Hematopoietic multipotent progenitor cell treated with erythropoietin and hydrocortisone succinate and interleukin-3 and kit ligand, for 8 days (in vitro differentiated cells): ENCODE data around the gene CCNT2.
"Not testable (repeated sequence)": the region's sequence is repeated elsewhere in the genome, so short reads cannot be mapped to it uniquely, and the experiment has no call there.

Source experiments
- DNase-seq: peaks from one replicate; pipeline ENCODE4 v3.0.0-alpha.2; 2015

CCNT2 gene

DNA sequence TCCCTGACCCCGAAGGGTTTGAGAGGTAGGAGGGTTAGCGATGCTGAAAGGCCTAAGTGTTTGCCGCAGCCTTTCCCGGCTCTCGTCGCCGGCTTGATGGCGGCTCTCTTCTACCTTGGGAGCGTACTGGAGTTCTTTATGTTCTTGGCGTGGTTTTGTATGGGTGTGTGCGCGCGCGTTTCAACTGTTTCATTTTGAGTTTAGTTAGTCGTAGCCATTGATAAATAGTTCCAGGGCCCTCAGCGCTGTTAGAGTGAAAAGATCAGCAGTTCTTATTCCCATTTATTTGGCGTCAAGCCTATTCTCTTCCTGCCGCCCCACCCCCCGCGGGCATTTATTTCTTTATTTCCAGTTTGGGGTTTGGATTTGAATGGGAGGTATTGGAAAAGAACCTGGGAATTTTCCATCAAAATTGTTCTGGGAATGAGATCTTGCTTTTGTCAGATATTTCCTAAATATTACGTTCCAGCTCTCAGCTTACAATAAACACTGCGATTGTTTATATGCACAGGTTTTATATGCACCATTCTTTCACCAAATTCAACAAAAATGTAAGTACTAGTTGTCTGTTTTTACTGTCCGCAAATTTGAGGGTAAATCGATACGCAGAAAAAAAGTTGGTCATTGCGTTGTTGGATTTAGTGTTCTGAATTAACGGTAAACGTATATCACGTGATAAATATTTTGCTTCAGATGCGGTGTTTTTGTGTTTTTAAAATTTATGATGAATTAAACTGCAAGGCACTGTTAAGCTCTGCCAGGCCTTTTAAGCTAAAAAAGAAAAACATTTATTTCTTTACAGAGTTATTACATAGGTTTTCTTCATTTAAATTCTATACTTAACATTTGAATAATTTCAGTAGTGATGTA is 954 bp downstream of the CCNT2 start:
- peak; percentile 68 for DNase-seq

DNA sequence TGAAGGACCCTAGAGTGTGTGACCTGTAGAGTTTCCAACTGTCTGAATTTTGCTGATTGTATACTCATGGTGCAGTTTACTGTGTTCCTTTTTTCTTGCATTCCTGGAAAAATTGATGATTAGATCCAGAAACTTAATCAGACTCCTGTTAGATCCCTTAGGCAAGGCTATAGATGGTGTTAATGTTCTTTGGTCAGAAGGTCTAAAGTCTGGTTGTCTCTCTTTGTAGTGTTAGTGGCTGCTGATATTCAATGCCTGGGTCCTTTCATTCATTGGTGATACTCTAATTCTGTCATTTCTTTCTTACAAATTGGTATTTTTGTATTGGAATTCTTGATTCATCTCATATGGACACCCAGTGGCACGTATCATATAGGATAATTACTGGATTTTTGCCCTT is 6.3 kb downstream of the CCNT2 start:
- no peak for DNase-seq

DNA sequence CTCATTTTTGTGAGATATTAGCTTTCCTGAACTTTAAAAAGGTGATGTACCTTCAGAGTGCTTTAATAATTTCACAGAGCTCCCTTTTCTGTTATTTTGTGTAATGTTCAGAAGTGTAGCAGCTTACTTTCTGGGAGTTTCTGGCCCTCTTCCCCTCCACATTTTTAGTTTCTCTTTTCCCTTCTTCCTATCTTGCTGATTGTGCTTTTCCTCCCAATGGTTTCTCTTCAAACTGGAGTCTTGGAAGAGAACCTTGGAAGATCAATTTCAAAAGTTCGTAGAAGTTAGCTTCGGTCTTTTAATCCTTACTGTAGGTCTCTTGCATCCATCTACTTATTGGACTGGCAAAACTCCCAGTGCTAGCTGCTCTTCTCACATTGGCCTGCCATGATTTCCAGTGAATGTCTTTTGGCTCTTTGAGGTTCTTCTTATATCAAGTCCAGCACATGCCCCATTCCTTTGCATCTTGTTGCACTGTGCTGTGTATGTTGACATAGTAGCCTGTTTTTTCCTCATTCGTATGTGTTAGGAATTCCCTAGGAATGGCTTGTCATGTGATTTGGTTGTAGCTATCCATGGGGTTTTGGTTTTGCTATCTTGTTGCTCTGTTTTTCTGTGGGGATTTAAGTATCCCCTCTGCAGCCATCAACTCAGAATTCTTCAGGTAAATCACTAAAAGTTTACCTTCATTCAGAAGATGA is 7.8 kb downstream of the CCNT2 start:
- no peak for DNase-seq

DNA sequence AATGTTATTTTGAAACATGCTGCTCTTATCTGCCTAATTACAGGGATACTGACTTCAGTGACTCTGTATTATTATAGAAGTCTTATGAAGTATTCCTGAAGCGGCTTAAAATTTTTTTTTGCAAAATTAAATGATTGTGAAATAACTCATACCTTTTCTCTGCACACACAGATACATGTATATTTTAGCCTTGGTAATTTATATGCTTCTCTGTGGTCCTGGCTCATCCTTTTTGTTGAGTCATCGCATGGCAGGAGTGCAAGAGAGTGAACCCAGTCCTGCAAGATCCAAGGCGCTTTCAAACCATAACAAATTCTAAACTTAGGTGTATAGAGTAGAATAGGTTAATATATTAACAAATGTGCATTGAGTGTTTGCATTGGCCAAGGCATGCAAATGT is 8.6 kb downstream of the CCNT2 start:
- peak; percentile 20 for DNase-seq

DNA sequence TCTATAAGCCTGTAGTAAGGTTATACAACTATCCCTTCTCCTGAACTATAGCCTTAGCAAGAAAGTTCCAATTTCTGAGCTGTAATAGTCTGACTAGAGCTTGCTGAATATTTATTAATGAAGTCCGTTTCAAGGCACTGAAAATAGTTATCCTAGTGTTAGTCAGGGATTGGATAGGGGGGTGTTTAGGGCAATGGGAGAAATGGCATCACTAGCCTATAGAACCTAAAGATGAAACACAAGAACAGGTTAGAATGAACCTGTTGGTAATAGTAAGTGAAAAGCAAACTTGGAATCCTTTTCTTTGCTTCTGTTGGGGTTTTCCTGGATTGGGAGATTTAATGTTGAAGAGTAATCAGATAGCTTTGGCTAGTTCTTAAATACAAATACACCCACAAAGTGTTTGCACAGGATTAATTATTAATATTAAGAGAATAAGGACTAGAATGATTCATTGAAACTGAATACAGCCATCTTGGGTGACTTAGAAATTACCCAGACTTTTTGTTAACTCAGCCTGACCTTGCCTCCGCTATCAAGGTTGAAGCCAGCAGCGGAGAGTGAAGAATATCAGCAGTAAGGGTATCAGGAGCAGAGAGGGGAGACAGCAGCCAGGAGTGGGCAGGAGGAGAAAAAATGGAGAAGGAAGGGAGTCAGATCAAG is 14.4 kb downstream of the CCNT2 start:
- DNase-seq = no peak

DNA sequence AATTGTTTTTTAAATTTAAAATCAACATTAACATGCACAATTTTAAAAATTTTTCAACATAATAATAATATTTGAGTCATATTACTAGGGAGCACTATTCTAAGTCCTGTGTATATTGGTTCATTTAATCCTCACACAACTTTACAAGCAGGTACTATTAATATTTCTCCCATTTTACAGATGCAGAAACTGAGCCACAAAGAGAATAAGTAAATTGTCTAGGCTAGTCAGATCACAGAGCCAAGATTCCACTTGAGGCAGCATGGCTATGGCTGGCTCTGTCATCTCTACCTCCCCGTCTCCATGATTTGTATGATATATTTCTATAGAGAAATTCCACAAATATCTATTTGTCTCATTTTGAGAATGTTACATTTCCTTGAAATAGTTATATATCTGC is 15.1 kb downstream of the CCNT2 start:
- DNase-seq = no peak

DNA sequence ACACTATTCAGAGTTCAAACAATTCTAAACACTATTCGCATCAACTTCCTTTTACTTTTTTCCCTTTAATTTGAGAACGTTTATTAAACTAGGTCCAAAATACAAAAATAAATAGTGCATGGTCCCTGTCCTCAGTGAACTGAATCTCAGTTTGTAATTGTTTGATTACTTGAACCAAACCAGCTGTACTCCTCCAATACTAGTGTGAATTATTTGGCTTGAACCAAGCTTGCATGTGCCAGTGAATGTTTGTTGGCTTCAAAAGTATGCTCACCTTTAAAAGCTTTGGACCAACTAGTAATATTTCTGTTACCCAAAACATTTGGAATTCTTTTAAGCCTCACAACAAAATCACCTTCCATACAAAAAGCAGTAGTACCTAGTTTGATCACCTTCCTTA is 15.5 kb downstream of the CCNT2 start:
- DNase-seq = no peak

DNA sequence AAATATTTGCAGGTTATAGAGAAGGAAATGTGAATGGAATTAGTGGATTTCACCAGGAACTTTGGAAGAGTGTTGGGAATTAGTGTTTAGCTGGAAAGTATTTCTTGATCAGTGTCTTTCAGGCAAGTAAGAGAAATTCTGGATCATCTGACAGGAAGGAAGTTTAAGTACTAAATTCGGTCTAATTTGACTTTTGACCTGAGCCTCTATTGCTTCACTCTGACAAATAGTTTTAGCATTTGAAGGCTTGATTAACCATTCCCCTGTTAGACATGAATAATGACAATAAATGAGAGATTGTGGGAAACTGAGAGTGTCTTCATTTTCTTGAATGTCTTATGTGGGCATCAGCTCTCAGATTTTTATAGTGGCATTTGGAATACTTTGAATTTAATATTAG is 16.0 kb downstream of the CCNT2 start:
- no peak for DNase-seq

DNA sequence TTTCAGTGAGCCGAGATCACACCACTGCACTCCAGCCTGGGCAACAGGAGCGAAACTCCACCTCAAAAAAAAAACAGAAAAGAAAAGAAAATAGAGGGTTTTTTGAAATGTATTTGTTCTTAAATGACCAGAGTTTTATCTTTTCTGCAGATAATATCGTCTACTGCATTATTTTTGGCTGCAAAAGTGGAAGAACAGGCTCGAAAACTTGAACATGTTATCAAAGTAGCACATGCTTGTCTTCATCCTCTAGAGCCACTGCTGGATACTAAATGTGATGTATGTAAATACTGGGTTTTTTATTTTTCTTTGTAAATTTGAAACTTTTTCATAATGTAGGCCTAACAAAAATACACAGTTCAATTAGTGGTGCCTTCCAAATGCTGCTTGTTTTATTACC is 18.1 kb downstream of the CCNT2 start:
- no peak for DNase-seq

DNA sequence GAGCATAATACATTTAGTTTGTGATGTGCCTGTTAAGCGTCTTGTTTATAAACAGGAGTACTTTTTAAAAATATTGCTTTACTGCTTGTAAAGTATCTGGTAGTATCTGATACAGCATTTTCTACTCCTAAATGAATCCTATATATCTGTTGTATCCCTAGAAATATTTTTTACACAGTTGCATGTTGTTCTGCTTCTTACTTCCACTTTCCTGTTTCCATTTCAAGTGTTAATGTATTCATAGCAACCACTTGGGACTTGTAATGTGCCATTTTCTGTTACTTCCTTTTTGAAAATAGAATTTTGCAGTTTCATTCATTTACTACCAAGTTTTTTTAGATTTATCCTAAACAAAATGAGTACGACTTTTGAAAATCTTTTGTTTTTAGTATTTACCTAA is 24.9 kb downstream of the CCNT2 start:
- DNase-seq = no peak

DNA sequence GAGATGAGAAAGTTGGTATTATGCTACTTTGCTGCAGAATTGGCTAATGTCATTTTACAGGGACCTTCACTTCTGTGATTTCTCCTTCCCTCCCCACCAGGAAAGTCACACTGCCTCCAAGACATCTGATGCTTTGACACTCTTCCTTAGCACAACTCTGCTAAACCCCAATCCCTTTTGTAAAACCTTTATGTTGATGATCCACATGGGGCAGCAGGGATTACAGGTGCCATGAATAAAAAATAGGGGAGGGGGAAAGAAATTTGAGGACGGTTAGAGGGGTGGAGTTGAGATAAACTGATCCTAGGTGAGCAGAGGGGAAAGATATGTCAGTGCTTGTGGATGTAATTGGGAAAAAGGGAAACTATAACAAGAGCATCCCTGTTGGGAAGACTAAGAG is 26.4 kb downstream of the CCNT2 start:
- DNase-seq = no peak

DNA sequence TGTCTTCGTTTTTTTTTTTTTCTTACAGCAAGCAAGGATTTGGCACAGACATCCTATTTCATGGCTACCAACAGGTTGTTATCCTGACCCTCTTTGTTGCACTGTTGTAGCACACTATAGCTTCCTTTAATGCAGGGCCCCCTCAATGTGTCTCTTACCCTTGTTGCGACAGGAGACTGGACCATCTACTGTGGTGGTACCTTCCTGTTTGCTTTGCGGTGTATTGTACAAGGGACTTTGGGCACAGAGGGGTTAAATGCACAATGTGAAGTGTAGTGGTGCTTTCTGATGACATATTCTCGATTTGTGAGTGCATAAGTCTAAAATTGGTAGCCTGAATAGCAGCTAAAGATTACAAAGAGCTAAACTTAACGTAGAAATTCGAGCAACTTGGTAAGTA is 27.5 kb downstream of the CCNT2 start:
- DNase-seq = no peak

DNA sequence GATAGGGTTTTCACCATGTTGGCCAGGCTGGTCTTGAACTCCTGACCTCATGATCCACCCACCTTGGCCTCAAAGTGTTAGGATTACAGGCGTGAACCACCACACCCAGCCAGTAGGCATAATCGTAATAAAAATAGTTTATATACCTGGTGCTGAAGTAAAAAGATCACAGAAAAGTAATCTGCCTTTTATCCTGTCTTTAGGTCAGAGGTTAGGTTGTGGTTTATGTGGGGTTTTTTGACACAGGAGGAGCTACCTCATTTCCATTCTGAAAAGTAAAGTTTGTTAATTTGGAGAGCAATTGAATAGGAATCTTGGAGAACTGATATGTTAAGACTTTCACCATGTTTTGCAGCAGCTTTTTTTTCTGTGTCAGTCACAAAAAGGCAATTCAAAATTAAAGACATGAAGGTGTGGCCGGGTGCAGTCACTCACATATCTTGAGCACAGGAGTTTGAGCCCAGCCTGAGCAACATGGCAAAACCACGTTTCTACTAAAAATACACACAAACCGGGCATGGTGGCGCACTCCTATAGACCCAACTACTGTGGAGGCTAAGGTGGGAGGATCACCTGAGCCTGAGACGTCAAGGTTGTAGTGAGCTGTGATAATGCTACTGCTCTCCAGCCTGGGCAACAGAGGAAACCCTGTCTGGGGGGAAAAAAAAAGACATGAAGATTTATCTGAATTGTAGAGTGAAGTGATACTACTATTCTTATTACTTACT is 31.5 kb downstream of the CCNT2 start:
- no peak for DNase-seq

DNA sequence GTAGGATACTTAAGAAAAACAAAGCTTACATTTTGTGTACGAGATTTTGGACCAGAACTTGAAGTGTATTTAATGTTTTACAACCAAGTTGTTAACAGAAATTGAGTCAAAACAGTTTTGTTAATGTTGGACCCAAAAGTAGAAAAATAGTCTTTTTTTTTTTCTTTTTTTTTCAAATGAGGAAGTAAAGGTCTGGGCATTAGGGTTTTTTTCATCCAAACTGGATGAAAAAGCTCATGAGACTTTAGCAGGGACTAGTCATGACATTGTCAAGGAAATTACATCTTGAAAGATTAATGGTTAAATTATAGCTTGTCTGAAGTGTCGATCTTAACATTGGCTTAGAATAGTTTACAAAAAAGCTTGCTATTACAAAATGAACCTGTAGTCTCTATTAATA is 32.3 kb downstream of the CCNT2 start:
- no peak for DNase-seq

DNA sequence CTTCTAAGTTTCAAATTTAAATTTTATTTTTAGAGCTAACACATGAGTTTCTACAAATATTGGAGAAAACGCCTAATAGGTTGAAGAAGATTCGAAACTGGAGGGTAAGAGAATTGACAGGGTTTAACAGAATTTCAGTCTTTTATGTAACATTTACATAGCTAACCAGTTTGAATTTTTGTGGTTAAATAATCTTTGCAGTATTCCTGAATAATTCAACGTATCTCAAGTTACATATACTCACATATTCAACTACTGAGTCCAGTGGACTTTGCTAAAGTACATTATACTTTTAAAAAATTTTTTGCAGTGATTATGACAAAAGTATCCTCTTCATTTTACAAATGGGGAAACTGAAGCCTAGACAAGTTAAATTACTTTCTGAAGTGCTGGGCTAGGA is 34.0 kb downstream of the CCNT2 start:
- DNase-seq = no peak

DNA sequence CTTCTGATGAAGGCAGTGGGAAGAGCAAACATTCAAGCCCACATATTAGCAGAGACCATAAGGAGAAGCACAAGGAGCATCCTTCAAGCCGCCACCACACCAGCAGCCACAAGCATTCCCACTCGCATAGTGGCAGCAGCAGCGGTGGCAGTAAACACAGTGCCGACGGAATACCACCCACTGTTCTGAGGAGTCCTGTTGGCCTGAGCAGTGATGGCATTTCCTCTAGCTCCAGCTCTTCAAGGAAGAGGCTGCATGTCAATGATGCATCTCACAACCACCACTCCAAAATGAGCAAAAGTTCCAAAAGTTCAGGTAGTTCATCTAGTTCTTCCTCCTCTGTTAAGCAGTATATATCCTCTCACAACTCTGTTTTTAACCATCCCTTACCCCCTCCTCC is 35.4 kb downstream of the CCNT2 start:
- no peak for DNase-seq

DNA sequence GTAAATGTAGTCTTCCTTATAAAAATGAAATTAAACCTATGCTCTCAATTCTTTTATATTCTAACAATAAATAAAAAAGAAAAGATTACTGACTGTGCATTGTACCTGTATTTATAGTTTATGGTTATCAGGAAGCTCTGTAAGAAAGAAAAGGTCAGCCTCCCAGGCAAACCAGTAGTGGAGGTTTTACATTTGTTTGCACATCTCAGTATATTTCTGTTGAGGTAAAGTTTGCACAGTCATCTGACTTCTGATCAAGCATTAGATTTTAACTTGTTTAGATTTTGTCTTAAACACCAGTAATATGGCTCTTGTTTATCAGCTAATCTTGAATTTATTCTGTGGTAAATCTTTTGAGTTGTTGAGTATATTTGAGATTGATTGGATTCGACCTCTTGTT is 37.1 kb downstream of the CCNT2 start:
- no peak for DNase-seq

DNA sequence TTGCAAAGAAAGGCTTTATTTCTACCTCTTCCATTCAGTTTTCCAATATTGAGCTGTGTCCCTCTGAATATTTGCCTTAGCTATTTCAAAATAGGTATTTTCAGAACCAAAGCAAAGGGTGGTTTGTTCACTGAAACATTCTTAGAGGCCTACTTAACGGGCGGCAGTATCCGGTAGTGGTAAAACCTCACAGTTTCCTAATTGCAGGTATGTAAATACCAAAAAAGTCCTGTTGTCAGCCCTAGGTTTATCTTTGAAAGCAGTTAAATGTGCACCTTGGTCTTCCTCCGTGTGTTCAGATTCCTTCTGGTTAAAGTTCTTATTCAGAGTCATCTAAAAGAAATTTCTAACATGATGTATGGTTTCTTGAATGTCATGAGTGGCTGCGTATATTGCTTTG is 38.9 kb downstream of the CCNT2 start:
- no peak for DNase-seq

DNA sequence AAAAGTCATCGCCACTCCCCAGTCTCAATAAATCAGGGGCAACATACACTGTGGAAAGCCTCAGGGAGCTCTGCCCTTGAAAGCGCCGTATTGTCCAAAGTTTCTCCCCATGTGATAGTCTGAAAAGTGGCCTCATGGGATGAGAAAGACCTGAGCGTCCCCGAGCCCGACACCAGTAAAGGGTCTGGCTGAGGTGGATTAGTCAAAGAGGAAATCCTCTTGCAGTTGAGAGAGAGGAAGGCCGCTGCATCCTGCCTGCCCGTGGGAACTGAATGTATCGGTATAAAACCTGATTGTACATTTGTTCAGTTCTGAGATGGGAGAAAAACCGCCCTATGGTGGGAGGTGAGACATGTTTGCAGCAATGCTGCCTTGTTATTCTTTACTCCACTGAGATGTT is 48.5 kb downstream of the CCNT2 start:
- DNase-seq = not testable (repeated sequence)

DNA sequence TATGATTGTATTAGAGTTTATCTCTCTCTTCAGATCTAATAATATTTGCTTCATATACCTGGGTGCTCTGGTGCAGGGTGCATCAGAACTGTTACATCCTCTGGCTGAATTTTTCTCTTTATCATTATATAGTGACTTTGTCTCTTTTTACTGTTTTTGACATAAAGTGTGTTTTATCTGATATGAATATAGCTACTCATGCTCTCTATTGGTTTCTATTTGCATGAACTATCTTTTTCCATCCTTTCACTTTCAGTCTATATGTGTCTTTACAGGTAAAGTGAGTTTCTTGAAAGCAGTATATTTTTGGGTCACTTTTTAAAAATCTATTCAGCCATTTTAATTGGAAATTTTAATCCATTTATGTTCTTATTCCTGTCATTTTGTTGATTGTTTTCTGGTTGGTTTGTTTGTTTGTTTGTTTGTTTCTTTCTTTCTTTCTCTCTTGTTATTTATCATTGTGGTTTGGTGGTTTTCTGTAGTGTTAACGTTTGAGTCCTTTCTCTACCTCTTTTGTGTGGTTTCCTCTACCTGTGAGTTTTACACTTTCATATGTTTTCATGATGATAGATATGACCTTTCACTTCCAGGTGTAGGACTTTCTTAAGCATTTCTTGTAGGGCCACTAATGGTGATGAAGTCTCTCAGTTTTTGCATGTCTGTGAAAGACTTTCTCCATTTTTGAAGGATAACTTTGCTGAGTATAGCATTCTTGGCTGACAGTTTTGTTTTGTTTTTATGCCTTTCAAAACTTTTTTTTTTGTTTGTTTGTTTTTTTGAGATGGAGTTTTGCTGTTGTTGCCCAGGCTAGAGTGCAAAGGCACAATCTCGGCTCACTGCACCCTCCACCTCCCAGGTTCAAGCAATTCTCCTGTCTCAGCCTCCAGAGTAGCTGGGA is 54.9 kb downstream of the CCNT2 start:
- DNase-seq = no peak

DNA sequence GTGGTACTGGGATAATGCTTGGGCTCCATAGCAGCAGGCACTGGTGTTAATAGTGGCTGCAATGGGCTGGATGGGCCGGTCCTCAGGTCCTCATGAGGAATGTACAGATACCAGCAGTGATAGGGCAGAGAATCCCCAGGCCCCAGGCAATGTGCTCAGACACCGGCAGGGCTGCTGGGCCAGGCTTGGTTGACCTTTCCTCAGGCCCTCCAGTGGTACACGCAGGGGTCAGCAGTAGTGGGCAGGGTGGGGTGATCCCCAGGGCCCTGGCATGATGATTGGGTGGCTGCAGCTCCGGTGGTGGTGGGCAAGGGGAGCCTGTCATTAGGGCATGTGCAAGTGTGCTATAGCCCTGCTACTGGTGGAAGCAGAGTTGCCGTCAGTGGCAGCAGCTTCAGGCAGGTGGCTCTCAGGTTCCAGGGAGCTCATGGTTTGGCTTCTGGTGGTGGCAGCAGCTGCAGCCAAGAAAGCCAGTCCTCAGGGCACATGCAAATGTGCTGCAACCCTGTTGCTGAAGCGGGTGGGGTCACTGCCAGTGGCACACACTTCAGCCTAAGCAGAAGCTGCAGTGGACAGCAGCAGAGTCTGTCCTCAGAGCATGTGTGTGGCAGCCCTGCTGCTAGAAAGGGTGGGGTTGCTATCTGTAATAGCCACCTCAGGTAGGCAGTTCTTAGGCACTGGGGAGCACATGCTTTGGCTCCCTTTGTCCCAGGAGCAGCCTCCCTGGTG is 56.8 kb downstream of the CCNT2 start:
- DNase-seq = no peak
